Measurements from ENCODE around the gene MGMT. TPM values are rescaled to one million over a fixed set of nuclear protein-coding genes. Genes with fewer than 3 reads are reported as not detected.

The MGMT gene
- polyA plus RNA-seq, 1 of the 3 experiments (the other 2 are of a cell fraction): 10.8 TPM

DNA sequence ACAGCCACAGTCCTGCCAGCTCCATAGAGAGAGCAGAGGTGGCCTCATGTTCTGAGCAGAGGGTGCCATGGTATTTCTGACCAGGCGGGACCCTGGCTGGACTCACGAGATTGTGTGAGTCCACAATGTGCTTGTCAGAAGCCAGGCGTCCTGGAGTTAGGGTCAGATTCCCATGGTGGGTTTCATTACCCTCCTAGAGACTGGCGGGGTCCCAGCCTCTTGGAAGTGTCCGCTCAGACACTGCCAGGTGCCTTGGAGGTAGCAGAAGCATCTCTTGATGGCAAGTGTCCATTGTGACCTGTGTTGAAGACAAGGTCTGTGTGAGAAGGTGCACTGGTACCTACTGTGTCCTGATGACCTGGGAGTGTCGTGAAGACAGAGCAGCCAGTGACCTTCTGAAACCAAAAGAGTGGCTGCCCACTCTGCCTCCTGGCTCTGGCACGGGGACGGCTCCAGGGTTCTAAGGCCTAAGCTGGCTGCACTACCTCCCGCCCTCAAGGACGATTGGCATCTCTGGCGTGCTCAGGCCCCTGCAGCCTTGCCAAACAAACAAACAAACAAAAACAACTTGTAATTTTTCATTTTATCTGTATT lies 56.8 kb downstream of the MGMT start:
- Histone ChIP-seq H3K79me2 (ENCODE audit: insufficient read depth) (no peaks in the 10 kb centered on the region), H3F3A (replicated peaks; ENCODE audit: insufficient read depth) (no peaks in the 10 kb centered on the region), H3K9me3 (no peaks in the 10 kb centered on the region), H3K4me1 (ENCODE audit: control insufficient read depth in 1 of 2, insufficient read depth in 2 of 2, low read depth in 1 of 2, low read length in 1 of 2) (peaks cover 0 to 2% of the 10 kb centered on the region in 2 experiments; a peak in 1 of 4 replicates), H3K9me2 (no peaks in the 10 kb centered on the region), H4K20me1 (ENCODE audit: insufficient read depth) (no peaks in the 10 kb centered on the region), H3K36me3 (replicated peaks in 1 of 2; ENCODE audit: control insufficient read depth in 1 of 2, insufficient read depth in 2 of 2, low read length in 1 of 2) (no peaks in the 10 kb centered on the region), H3K4me3 (ENCODE audit: low read depth in 2 of 2, low read length in 1 of 2) (no peak overlapping the region), H3K27ac (ENCODE audit: low read depth in 2 of 2, low read length in 1 of 2) (no peak overlapping the region), H2AFZ (ENCODE audit: low read depth) (no peak overlapping the region), H3K27me3 (ENCODE audit: insufficient read depth) (no peaks in the 10 kb centered on the region), H3K9ac (no peak overlapping the region), H3K4me2 (no peak overlapping the region)
- TF ChIP-seq MXI1 (IDR thresholded peaks at IDR 0.05; ENCODE audit: low read depth, low read length): no peak
- no peak for TF ChIP-seq YY1 (IDR thresholded peaks at IDR 0.05; ENCODE audit: low read depth)
- TF ChIP-seq TEAD4 (IDR thresholded peaks at IDR 0.05; ENCODE audit: borderline replicate concordance, insufficient read depth): no peak
- TF ChIP-seq, protein P1, sequence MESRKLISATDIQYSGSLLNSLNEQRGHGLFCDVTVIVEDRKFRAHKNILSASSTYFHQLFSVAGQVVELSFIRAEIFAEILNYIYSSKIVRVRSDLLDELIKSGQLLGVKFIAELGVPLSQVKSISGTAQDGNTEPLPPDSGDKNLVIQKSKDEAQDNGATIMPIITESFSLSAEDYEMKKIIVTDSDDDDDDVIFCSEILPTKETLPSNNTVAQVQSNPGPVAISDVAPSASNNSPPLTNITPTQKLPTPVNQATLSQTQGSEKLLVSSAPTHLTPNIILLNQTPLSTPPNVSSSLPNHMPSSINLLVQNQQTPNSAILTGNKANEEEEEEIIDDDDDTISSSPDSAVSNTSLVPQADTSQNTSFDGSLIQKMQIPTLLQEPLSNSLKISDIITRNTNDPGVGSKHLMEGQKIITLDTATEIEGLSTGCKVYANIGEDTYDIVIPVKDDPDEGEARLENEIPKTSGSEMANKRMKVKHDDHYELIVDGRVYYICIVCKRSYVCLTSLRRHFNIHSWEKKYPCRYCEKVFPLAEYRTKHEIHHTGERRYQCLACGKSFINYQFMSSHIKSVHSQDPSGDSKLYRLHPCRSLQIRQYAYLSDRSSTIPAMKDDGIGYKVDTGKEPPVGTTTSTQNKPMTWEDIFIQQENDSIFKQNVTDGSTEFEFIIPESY (IDR thresholded peaks at IDR 0.05; ENCODE audit: borderline replicate concordance, low read depth): no peak
- TF ChIP-seq TAF1 (IDR thresholded peaks at IDR 0.05; ENCODE audit: borderline replicate concordance, low read depth, low read length): no peak
- TF ChIP-seq RFX5 (IDR thresholded peaks at IDR 0.05; ENCODE audit: low read length): no peak
- TF ChIP-seq, protein P2, sequence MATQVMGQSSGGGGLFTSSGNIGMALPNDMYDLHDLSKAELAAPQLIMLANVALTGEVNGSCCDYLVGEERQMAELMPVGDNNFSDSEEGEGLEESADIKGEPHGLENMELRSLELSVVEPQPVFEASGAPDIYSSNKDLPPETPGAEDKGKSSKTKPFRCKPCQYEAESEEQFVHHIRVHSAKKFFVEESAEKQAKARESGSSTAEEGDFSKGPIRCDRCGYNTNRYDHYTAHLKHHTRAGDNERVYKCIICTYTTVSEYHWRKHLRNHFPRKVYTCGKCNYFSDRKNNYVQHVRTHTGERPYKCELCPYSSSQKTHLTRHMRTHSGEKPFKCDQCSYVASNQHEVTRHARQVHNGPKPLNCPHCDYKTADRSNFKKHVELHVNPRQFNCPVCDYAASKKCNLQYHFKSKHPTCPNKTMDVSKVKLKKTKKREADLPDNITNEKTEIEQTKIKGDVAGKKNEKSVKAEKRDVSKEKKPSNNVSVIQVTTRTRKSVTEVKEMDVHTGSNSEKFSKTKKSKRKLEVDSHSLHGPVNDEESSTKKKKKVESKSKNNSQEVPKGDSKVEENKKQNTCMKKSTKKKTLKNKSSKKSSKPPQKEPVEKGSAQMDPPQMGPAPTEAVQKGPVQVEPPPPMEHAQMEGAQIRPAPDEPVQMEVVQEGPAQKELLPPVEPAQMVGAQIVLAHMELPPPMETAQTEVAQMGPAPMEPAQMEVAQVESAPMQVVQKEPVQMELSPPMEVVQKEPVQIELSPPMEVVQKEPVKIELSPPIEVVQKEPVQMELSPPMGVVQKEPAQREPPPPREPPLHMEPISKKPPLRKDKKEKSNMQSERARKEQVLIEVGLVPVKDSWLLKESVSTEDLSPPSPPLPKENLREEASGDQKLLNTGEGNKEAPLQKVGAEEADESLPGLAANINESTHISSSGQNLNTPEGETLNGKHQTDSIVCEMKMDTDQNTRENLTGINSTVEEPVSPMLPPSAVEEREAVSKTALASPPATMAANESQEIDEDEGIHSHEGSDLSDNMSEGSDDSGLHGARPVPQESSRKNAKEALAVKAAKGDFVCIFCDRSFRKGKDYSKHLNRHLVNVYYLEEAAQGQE (IDR thresholded peaks at IDR 0.05; ENCODE audit: low read depth, low read length): no peak
- TF ChIP-seq NFIC (IDR thresholded peaks at IDR 0.05; ENCODE audit: borderline replicate concordance): no peak
- no peak for TF ChIP-seq RAD21 (IDR thresholded peaks at IDR 0.05; ENCODE audit: low read length)
- TF ChIP-seq MEF2A (IDR thresholded peaks at IDR 0.05; ENCODE audit: borderline replicate concordance, low read depth): no peak
- POLR2A ChIA-PET: no interaction called here
- CTCF ChIA-PET: no interaction called here
- WGBS (ENCODE audit: low lambda C conversion rate): 58% methylated on average over 8 of the region's 11 CpGs
- DNase-seq: no peak

DNA sequence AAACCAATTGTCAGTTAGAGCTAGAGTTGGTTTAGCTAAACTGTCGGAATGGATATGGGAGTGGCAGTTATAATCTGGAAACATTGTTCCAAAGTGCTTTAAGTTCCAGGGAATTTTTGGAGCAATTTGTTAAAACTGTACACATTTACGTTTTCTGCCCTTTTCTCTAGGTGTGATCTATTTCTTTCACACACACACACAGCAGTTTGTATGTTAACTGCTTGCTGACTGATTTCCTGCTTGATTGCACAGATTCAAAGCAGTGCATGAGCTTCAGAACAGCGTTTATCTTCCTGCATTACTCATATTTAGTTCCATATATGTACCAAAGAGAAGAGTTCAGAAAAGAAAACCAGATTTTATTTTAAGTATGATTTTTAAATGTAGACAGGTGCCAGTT lies 57.9 kb downstream of the MGMT start:
- Histone ChIP-seq H3F3A (replicated peaks; ENCODE audit: insufficient read depth) (no peaks in the 10 kb centered on the region), H3K9me2 (no peaks in the 10 kb centered on the region), H3K79me2 (ENCODE audit: insufficient read depth) (no peaks in the 10 kb centered on the region), H4K20me1 (ENCODE audit: insufficient read depth) (no peaks in the 10 kb centered on the region), H3K9me3 (no peaks in the 10 kb centered on the region), H3K9ac (no peak overlapping the region), H2AFZ (ENCODE audit: low read depth) (no peak overlapping the region), H3K4me1 (ENCODE audit: control insufficient read depth in 1 of 2, insufficient read depth in 2 of 2, low read depth in 1 of 2, low read length in 1 of 2) (peaks cover 0 to 2% of the 10 kb centered on the region in 2 experiments; a peak in 1 of 4 replicates), H3K4me2 (no peak overlapping the region), H3K27me3 (ENCODE audit: insufficient read depth) (no peaks in the 10 kb centered on the region), H3K27ac (ENCODE audit: low read depth in 2 of 2, low read length in 1 of 2) (no peak overlapping the region), H3K36me3 (replicated peaks in 1 of 2; ENCODE audit: control insufficient read depth in 1 of 2, insufficient read depth in 2 of 2, low read length in 1 of 2) (no peaks in the 10 kb centered on the region), H3K4me3 (ENCODE audit: low read depth in 2 of 2, low read length in 1 of 2) (no peak overlapping the region)
- no peak for DNase-seq
- ChIA-PET POLR2A (no interaction called here), CTCF (no interaction called here)
- WGBS (ENCODE audit: low lambda C conversion rate): 68% methylated on average over 3 of the region's 3 CpGs
- TF ChIP-seq EP300 (IDR thresholded peaks at IDR 0.05; ENCODE audit: borderline replicate concordance in 1 of 2, low read depth in 1 of 2, low read length in 1 of 2): no peak
- no peak for TF ChIP-seq MEF2A (IDR thresholded peaks at IDR 0.05; ENCODE audit: borderline replicate concordance, low read depth)
- no peak for TF ChIP-seq SIN3A (IDR thresholded peaks at IDR 0.05; ENCODE audit: borderline replicate concordance, low read depth, low read length)
- no peak for TF ChIP-seq SMC3 (IDR thresholded peaks at IDR 0.05; ENCODE audit: low read depth, low read length)
- TF ChIP-seq JUND (IDR thresholded peaks at IDR 0.05): no peak
- TF ChIP-seq YY1 (IDR thresholded peaks at IDR 0.05; ENCODE audit: low read depth): no peak
- TF ChIP-seq, protein P3, sequence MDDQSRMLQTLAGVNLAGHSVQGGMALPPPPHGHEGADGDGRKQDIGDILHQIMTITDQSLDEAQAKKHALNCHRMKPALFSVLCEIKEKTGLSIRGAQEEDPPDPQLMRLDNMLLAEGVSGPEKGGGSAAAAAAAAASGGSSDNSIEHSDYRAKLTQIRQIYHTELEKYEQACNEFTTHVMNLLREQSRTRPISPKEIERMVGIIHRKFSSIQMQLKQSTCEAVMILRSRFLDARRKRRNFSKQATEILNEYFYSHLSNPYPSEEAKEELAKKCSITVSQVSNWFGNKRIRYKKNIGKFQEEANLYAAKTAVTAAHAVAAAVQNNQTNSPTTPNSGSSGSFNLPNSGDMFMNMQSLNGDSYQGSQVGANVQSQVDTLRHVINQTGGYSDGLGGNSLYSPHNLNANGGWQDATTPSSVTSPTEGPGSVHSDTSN (IDR thresholded peaks at IDR 0.05): no peak
- TF ChIP-seq FOXJ3 (CRISPR knock-in tag; IDR thresholded peaks at IDR 0.05): no peak
- TF ChIP-seq FOSL2 (IDR thresholded peaks at IDR 0.05; ENCODE audit: borderline replicate concordance, low read depth): no peak
- TF ChIP-seq, protein P4, sequence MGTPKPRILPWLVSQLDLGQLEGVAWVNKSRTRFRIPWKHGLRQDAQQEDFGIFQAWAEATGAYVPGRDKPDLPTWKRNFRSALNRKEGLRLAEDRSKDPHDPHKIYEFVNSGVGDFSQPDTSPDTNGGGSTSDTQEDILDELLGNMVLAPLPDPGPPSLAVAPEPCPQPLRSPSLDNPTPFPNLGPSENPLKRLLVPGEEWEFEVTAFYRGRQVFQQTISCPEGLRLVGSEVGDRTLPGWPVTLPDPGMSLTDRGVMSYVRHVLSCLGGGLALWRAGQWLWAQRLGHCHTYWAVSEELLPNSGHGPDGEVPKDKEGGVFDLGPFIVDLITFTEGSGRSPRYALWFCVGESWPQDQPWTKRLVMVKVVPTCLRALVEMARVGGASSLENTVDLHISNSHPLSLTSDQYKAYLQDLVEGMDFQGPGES (IDR thresholded peaks at IDR 0.05; ENCODE audit: low read depth, low read length): no peak
- no peak for TF ChIP-seq FOXM1 (IDR thresholded peaks at IDR 0.05; ENCODE audit: low read depth)
- TF ChIP-seq TEAD4 (IDR thresholded peaks at IDR 0.05; ENCODE audit: borderline replicate concordance, insufficient read depth): no peak

Data from SK-N-SH (cell line).